SK-N-SH (cell line): ENCODE results near the gene YES1. TPM values are rescaled to one million over a fixed set of nuclear protein-coding genes. Genes with fewer than 3 reads are reported as not detected.

Experiments
- CTCF ChIA-PET: fragments of 300-600, 350-600 bp; formaldehyde crosslinking; extraction: SDS; loops from one replicate; lab custom pipeline; 2021; lab: Yijun Ruan, JAX
- POLR2A ChIA-PET: fragments of 350-600 bp; sonication (Branson Sonifier 250); formaldehyde crosslinking; extraction: SDS; loops from one replicate; lab custom pipeline; 2020; ENCODE audit warnings: antibody characterized with exemption, inconsistent platforms; lab: Yijun Ruan, JAX
- DNase-seq: peaks from one replicate; pipeline ENCODE4 v3.0.0; 2012
- H2AFZ ChIP-seq: fragments of 200-600 bp; sonication (generic); 2 replicates; pipeline ENCODE4 v1.8.1; 2016; ENCODE audit warnings: antibody characterized with exemption, mild to moderate bottlenecking, low read depth
- H3F3A ChIP-seq: fragments of 200-600 bp; sonication (generic); replicated peaks from 2 replicates; pipeline ENCODE3; 2016; ENCODE audit warnings: antibody characterized with exemption, mild to moderate bottlenecking; ENCODE audit not compliant: insufficient read depth
- H3K27ac ChIP-seq, 2 experiments: fragments of 200-500 bp in 1 of 2; fragments of 200-600 bp in 1 of 2; sonication (Bioruptor generic) in 1 of 2; sonication (generic), shearing (Covaris generic) in 1 of 2; 2 replicates each; pipeline versions ENCODE4 v1.5.1 to v1.6.1; 2014 to 2016; ENCODE audit warnings: low read depth in 2 of 2, inconsistent platforms in 1 of 2, low read length in 1 of 2, mild to moderate bottlenecking in 1 of 2, mixed read lengths in 1 of 2
- H3K27me3 ChIP-seq: fragments of 200-600 bp; sonication (generic), shearing (Covaris generic); 2 replicates; pipeline ENCODE4 v1.6.1; 2016; ENCODE audit warnings: mixed run types; ENCODE audit not compliant: insufficient read depth
- H3K36me3 ChIP-seq, 2 experiments: fragments of 200-500 bp in 1 of 2; fragments of 200-600 bp in 1 of 2; sonication (Bioruptor generic) in 1 of 2; sonication (generic) in 1 of 2; replicated peaks in 1 of 2; 2 replicates each; pipeline versions ENCODE3 to v1.5.1; 2014 to 2016; ENCODE audit warnings: low read length in 1 of 2, mild to moderate bottlenecking in 1 of 2; ENCODE audit not compliant: insufficient read depth in 2 of 2, control insufficient read depth in 1 of 2
- H3K4me1 ChIP-seq, 2 experiments: fragments of 200-500 bp in 1 of 2; fragments of 200-600 bp in 1 of 2; sonication (Bioruptor generic) in 1 of 2; sonication (generic), shearing (Covaris generic) in 1 of 2; 2 replicates each; pipeline versions ENCODE4 v1.5.1 to v1.6.1; 2014 to 2016; ENCODE audit warnings: low read depth in 1 of 2, low read length in 1 of 2, mixed run types in 1 of 2; ENCODE audit not compliant: insufficient read depth in 2 of 2, control insufficient read depth in 1 of 2
- H3K4me2 ChIP-seq: fragments of 200-600 bp; sonication (generic), shearing (Covaris generic); 2 replicates; pipeline ENCODE4 v1.6.1; 2017; ENCODE audit warnings: mixed run types
- H3K4me3 ChIP-seq, 2 experiments: fragments of 200-500 bp in 1 of 2; fragments of 200-600 bp in 1 of 2; sonication (Bioruptor generic) in 1 of 2; sonication (generic), shearing (Covaris generic) in 1 of 2; 2 replicates each; pipeline versions ENCODE4 v1.5.1 to v1.8.1; 2014 to 2016; ENCODE audit warnings: low read depth in 2 of 2, inconsistent platforms in 1 of 2, low read length in 1 of 2, mild to moderate bottlenecking in 1 of 2, mixed read lengths in 1 of 2, moderate library complexity in 1 of 2
- H3K79me2 ChIP-seq: fragments of 200-600 bp; sonication (generic); 2 replicates; pipeline ENCODE4 v1.8.1; 2017; ENCODE audit warnings: mild to moderate bottlenecking; ENCODE audit not compliant: insufficient read depth
- H3K9ac ChIP-seq: fragments of 200-600 bp; sonication (generic); 2 replicates; pipeline ENCODE4 v1.6.1; 2017; ENCODE audit warnings: mixed run types
- H3K9me2 ChIP-seq: fragments of 200-600 bp; sonication (generic); 2 replicates; pipeline ENCODE4 v1.6.1; 2017; ENCODE audit warnings: mixed run types
- H3K9me3 ChIP-seq: fragments of 200-600 bp; sonication (generic); 2 replicates; pipeline ENCODE4 v1.6.1; 2017; ENCODE audit warnings: mixed run types, mild to moderate bottlenecking, moderate library complexity
- H4K20me1 ChIP-seq: fragments of 200-600 bp; sonication (generic); 2 replicates; pipeline ENCODE4 v1.6.1; 2017; ENCODE audit warnings: mild to moderate bottlenecking, mixed run types; ENCODE audit not compliant: insufficient read depth
- EP300 ChIP-seq, 2 experiments: IDR thresholded peaks; 2 replicates each; pipeline versions ENCODE4 v1.4.0 to v1.6.1; 2012; ENCODE audit warnings: borderline replicate concordance in 1 of 2, low read depth in 1 of 2, low read length in 1 of 2
- EZH2phosphoT487 ChIP-seq: fragments of 200-600 bp; sonication (generic); IDR thresholded peaks from 2 replicates; pipeline ENCODE4 v1.6.1; 2017; ENCODE audit warnings: low read depth, mixed run types, mild to moderate bottlenecking, antibody characterized with exemption, moderate library complexity, borderline replicate concordance
- GABPA ChIP-seq: IDR thresholded peaks from 2 replicates; pipeline ENCODE4 v1.4.0; 2012; ENCODE audit warnings: low read depth, mild to moderate bottlenecking
- GATA2 ChIP-seq: sonication (generic); formaldehyde crosslinking; IDR thresholded peaks from 2 replicates; pipeline ENCODE4 v1.5.0; 2020; ENCODE audit warnings: mild to moderate bottlenecking, missing genetic modification reagents
- JUND ChIP-seq: IDR thresholded peaks from 2 replicates; pipeline ENCODE4 v1.4.0; 2012
- MXI1 ChIP-seq: IDR thresholded peaks from 2 replicates; pipeline ENCODE4 v1.6.1; 2012; ENCODE audit warnings: mild to moderate bottlenecking, low read depth, low read length, improper control_type of control experiment
- NFIC ChIP-seq: IDR thresholded peaks from 2 replicates; pipeline ENCODE4 v1.4.0; 2012; ENCODE audit warnings: borderline replicate concordance
- NRF1 ChIP-seq: IDR thresholded peaks from 2 replicates; pipeline ENCODE4 v1.6.1; 2012; ENCODE audit warnings: low read depth, mild to moderate bottlenecking, low read length
- POLR2AphosphoS5 ChIP-seq: IDR thresholded peaks from 2 replicates; pipeline ENCODE4 v1.6.1; 2012; ENCODE audit warnings: low read depth, low read length
- RAD21 ChIP-seq: IDR thresholded peaks from 2 replicates; pipeline ENCODE4 v1.6.1; 2012; ENCODE audit warnings: mild to moderate bottlenecking, low read length
- RCOR1 ChIP-seq: fragments of 150-350 bp; IDR thresholded peaks from 2 replicates; pipeline ENCODE4 v1.6.1; 2017; ENCODE audit warnings: antibody characterized with exemption, low read length
- RXRA ChIP-seq: IDR thresholded peaks from 2 replicates; pipeline ENCODE4 v1.4.0; 2012; ENCODE audit warnings: low read depth, mild to moderate bottlenecking, borderline replicate concordance
- WGBS: methylation state at CpG from one replicate; pipeline ENCODE4 v1.1.6; 2017; ENCODE audit warnings: low lambda C conversion rate; 5-methylcytosine and 5-hydroxymethylcytosine counted together
- polyA plus RNA-seq, 3 experiments: library from polyadenylated mRNA; depleted of rRNA; stranded (reverse); fragments of >200 nt; gene quantifications; 2 replicates each; pipeline ENCODE4 v1.2.3, GENCODE V29; 2012
- TF ChIP-seq, protein P1 (sequence below): IDR thresholded peaks from 2 replicates; pipeline ENCODE4; 2012
- TF ChIP-seq, protein P2 (sequence below): IDR thresholded peaks from 2 replicates; pipeline ENCODE4 v1.4.0; 2012; ENCODE audit warnings: low read depth, borderline replicate concordance
- TF ChIP-seq, protein P3 (sequence below): fragments of 150-350 bp; IDR thresholded peaks from 2 replicates; pipeline ENCODE4 v1.6.1; 2016; ENCODE audit warnings: mild to moderate bottlenecking, low read depth, low read length
- TF ChIP-seq, protein P4 (sequence below): fragments of 150-350 bp; IDR thresholded peaks from 2 replicates; pipeline ENCODE4 v1.6.1; 2017; ENCODE audit warnings: antibody characterized with exemption, low read length, low read depth, borderline replicate concordance
- TF ChIP-seq, protein P5 (sequence below): IDR thresholded peaks from 2 replicates; pipeline ENCODE4 v1.6.1; 2012; ENCODE audit warnings: mild to moderate bottlenecking, low read depth, low read length, moderate library complexity

YES1 gene
- polyA plus RNA-seq, 1 of the 3 experiments (the other 2 are of a cell fraction) = 7.9 TPM

DNA sequence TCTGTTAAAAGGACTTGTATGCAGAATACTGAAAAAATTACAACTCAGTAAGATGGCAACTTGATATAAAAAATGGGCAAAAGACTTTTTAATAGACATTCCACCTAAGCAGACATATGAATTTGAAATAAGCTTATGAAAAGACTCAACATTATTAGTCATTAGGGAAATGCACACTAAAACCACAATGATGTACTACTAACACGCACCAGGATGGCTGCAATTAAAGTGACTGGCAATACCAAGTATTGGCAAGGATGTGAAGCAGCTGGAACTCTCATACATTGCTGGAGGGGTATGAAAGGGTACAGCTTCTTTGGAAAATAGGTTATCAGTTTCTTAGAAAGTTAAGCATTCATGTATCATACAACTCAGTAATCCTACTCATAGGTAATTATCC is 96.4 kb downstream of the YES1 start:
- no peak overlapping the region for H3K9ac ChIP-seq
- no peaks in the 10 kb centered on the region for H3K27me3 ChIP-seq
- DNase-seq = no peak
- CTCF ChIA-PET = interaction anchor here (1.5 kb wide), 1 partner anchor 27 kb away, joined by 3 read pairs; no protein-coding TSS in a partner anchor
- no peak overlapping the region for H3K4me3 ChIP-seq
- H4K20me1 ChIP-seq = no peaks in the 10 kb centered on the region
- H2AFZ ChIP-seq = no peak overlapping the region
- 12% methylated on average over 1 of the region's 1 CpG for whole genome bisulfite sequencing
- H3K4me1 ChIP-seq = peaks cover 0 to 7% of the 10 kb centered on the region in 2 experiments; a peak in 1 of 4 replicates
- H3K4me2 ChIP-seq = no peak overlapping the region
- POLR2A ChIA-PET = no interaction called here
- no peaks in the 10 kb centered on the region for H3K36me3 ChIP-seq
- peak overlapping the region in 1 of 2 experiments; percentile 43; a peak in 2 of 4 replicates for H3K27ac ChIP-seq
- no peaks in the 10 kb centered on the region for H3K9me3 ChIP-seq
- H3K9me2 ChIP-seq = no peaks in the 10 kb centered on the region
- H3F3A ChIP-seq = peaks cover 27% of the 10 kb centered on the region
- no peak for TF ChIP-seq GATA2 (CRISPR knock-in tag)
- TF ChIP-seq EZH2phosphoT487 = no peak
- TF ChIP-seq, protein P1, sequence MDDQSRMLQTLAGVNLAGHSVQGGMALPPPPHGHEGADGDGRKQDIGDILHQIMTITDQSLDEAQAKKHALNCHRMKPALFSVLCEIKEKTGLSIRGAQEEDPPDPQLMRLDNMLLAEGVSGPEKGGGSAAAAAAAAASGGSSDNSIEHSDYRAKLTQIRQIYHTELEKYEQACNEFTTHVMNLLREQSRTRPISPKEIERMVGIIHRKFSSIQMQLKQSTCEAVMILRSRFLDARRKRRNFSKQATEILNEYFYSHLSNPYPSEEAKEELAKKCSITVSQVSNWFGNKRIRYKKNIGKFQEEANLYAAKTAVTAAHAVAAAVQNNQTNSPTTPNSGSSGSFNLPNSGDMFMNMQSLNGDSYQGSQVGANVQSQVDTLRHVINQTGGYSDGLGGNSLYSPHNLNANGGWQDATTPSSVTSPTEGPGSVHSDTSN = peak; percentile 15; the same call in 1 of the 2 replicates
- H3K79me2 ChIP-seq = 0 out of 2 replicates have a peak, but pooled peaks cover 3% of the 10 kb centered on the region

DNA sequence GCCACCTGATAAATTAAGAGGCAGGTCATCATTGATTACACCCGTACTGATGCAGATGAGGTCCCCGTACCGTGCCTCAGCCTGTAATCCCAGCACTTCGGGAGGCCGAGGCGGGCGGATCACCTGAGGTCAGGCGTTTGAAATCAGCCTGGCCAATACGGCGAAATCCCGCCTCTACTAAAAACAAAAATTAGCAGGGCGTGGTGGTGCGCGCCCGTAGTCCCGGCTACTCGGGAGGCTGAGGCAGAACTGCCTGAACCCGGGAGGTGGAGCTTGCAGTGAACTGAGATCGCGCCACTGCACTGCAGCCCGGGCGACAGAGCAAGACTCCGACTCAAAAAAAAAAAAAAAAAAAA is 98.9 kb downstream of the YES1 start:
- ChIA-PET POLR2A (no interaction called here), CTCF (interaction anchor here (0.8 to 2.1 kb wide), 9 partner anchors 9 to 126 kb away, joined by 3 to 10 read pairs (median 4); no protein-coding TSS in a partner anchor)
- DNase-seq = no peak
- no peak overlapping the region for H2AFZ ChIP-seq
- no peak overlapping the region for H3K9ac ChIP-seq
- peaks cover 27% of the 10 kb centered on the region for H3F3A ChIP-seq
- H3K4me1 ChIP-seq = peaks cover 0 to 7% of the 10 kb centered on the region in 2 experiments; a peak in 1 of 4 replicates
- no peaks in the 10 kb centered on the region for H3K9me3 ChIP-seq
- TF ChIP-seq NFIC (no peak), RAD21 (no peak), GATA2 (CRISPR knock-in tag) (no peak), JUND (no peak), EZH2phosphoT487 (no peak), MXI1 (no peak), POLR2AphosphoS5 (no peak), RXRA (no peak), RCOR1 (no peak), EP300 (IDR thresholded peaks at IDR 0.05; ENCODE audit: borderline replicate concordance in 1 of 2, low read depth in 1 of 2, low read length in 1 of 2) (no peak), GABPA (no peak), NRF1 (no peak)
- TF ChIP-seq, protein P2, sequence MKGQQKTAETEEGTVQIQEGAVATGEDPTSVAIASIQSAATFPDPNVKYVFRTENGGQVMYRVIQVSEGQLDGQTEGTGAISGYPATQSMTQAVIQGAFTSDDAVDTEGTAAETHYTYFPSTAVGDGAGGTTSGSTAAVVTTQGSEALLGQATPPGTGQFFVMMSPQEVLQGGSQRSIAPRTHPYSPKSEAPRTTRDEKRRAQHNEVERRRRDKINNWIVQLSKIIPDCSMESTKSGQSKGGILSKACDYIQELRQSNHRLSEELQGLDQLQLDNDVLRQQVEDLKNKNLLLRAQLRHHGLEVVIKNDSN = no peak
- TF ChIP-seq, protein P3, sequence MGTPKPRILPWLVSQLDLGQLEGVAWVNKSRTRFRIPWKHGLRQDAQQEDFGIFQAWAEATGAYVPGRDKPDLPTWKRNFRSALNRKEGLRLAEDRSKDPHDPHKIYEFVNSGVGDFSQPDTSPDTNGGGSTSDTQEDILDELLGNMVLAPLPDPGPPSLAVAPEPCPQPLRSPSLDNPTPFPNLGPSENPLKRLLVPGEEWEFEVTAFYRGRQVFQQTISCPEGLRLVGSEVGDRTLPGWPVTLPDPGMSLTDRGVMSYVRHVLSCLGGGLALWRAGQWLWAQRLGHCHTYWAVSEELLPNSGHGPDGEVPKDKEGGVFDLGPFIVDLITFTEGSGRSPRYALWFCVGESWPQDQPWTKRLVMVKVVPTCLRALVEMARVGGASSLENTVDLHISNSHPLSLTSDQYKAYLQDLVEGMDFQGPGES = no peak
- TF ChIP-seq, protein P4, sequence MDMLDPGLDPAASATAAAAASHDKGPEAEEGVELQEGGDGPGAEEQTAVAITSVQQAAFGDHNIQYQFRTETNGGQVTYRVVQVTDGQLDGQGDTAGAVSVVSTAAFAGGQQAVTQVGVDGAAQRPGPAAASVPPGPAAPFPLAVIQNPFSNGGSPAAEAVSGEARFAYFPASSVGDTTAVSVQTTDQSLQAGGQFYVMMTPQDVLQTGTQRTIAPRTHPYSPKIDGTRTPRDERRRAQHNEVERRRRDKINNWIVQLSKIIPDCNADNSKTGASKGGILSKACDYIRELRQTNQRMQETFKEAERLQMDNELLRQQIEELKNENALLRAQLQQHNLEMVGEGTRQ = no peak
- TF ChIP-seq, protein P1 = no peak
- TF ChIP-seq, protein P5, sequence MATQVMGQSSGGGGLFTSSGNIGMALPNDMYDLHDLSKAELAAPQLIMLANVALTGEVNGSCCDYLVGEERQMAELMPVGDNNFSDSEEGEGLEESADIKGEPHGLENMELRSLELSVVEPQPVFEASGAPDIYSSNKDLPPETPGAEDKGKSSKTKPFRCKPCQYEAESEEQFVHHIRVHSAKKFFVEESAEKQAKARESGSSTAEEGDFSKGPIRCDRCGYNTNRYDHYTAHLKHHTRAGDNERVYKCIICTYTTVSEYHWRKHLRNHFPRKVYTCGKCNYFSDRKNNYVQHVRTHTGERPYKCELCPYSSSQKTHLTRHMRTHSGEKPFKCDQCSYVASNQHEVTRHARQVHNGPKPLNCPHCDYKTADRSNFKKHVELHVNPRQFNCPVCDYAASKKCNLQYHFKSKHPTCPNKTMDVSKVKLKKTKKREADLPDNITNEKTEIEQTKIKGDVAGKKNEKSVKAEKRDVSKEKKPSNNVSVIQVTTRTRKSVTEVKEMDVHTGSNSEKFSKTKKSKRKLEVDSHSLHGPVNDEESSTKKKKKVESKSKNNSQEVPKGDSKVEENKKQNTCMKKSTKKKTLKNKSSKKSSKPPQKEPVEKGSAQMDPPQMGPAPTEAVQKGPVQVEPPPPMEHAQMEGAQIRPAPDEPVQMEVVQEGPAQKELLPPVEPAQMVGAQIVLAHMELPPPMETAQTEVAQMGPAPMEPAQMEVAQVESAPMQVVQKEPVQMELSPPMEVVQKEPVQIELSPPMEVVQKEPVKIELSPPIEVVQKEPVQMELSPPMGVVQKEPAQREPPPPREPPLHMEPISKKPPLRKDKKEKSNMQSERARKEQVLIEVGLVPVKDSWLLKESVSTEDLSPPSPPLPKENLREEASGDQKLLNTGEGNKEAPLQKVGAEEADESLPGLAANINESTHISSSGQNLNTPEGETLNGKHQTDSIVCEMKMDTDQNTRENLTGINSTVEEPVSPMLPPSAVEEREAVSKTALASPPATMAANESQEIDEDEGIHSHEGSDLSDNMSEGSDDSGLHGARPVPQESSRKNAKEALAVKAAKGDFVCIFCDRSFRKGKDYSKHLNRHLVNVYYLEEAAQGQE = no peak
- H3K4me3 ChIP-seq = no peak overlapping the region
- no peaks in the 10 kb centered on the region for H4K20me1 ChIP-seq
- WGBS = 98% methylated on average over 6 of the region's 23 CpGs
- H3K79me2 ChIP-seq = peaks cover 16% of the 10 kb centered on the region; the same call in 1 of the 2 replicates
- H3K27ac ChIP-seq = no peak overlapping the region
- no peaks in the 10 kb centered on the region for H3K9me2 ChIP-seq
- no peaks in the 10 kb centered on the region for H3K36me3 ChIP-seq
- H3K27me3 ChIP-seq = no peaks in the 10 kb centered on the region
- H3K4me2 ChIP-seq = no peak overlapping the region
